GM10847 (cell line): Measurements from ENCODE around the gene IL1R2.

Experiments
- POLR2A ChIP-seq: IDR thresholded peaks from 2 replicates; pipeline ENCODE4 v1.6.1; 2011; ENCODE audit not compliant: insufficient read length; ENCODE audit errors: extremely low read depth

IL1R2 gene

GRCh38 chr2:102034683-102035548, 43.2 kb downstream of the IL1R2 start:
- no peak for TF ChIP-seq POLR2A

- TF ChIP-seq POLR2A: no peak
These were observed 45.9 kb downstream of the IL1R2 start for GRCh38 chr2:102037681-102038080.

GRCh38 chr2:102040229-102040628, 48.5 kb downstream of the IL1R2 start:
- TF ChIP-seq POLR2A: no peak

GRCh38 chr2:102041351-102041750, 49.6 kb downstream of the IL1R2 start:
- TF ChIP-seq POLR2A: no peak

GRCh38 chr2:102042196-102043081, 50.7 kb downstream of the IL1R2 start:
- no peak for TF ChIP-seq POLR2A

- no peak for TF ChIP-seq POLR2A
These were observed 51.8 kb downstream of the IL1R2 start for GRCh38 chr2:102043560-102043959.

GRCh38 chr2:102044235-102044896, 52.6 kb downstream of the IL1R2 start:
- TF ChIP-seq POLR2A: no peak

- TF ChIP-seq POLR2A: no peak
These were observed 53.3 kb downstream of the IL1R2 start for GRCh38 chr2:102044967-102045489.

- TF ChIP-seq POLR2A: no peak
These were observed 53.9 kb downstream of the IL1R2 start for GRCh38 chr2:102045697-102046096.

GRCh38 chr2:102046135-102046986, 54.6 kb downstream of the IL1R2 start:
- TF ChIP-seq POLR2A: no peak

- no peak for TF ChIP-seq POLR2A
These were observed 56.7 kb downstream of the IL1R2 start for GRCh38 chr2:102048465-102048864.

- TF ChIP-seq POLR2A: no peak
These were observed 58.1 kb downstream of the IL1R2 start for GRCh38 chr2:102049756-102050443.

- no peak for TF ChIP-seq POLR2A
These were observed 59.2 kb downstream of the IL1R2 start for GRCh38 chr2:102050854-102051391.
